ENCODE data around the gene PKP2.

DNA sequence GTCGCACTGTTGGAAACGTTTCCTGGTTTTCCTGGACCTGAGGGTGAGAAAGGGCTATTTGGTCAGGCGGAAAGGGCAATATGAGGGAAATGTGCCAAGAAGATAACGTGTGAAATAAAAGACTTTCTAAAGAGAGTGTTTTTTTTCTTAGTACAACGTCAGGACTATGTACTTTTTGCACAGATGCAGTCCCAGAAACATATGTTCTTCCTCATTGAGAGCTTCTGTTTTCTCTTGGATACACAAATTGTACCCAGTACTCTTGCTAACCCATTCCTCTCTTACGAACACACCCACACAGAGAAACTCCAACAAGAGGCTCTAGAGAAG is 669 bp upstream of the PKP2 start:
- TF ChIP-seq, protein P1, sequence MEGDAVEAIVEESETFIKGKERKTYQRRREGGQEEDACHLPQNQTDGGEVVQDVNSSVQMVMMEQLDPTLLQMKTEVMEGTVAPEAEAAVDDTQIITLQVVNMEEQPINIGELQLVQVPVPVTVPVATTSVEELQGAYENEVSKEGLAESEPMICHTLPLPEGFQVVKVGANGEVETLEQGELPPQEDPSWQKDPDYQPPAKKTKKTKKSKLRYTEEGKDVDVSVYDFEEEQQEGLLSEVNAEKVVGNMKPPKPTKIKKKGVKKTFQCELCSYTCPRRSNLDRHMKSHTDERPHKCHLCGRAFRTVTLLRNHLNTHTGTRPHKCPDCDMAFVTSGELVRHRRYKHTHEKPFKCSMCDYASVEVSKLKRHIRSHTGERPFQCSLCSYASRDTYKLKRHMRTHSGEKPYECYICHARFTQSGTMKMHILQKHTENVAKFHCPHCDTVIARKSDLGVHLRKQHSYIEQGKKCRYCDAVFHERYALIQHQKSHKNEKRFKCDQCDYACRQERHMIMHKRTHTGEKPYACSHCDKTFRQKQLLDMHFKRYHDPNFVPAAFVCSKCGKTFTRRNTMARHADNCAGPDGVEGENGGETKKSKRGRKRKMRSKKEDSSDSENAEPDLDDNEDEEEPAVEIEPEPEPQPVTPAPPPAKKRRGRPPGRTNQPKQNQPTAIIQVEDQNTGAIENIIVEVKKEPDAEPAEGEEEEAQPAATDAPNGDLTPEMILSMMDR (conservative IDR thresholded peaks at IDR 0.05; ENCODE audit: low read depth, low read length) = no peak
- no peak for TF ChIP-seq EZH2 (IDR thresholded peaks at IDR 0.05; ENCODE audit: borderline replicate concordance, low read depth, low read length, poor library complexity, severe bottlenecking)
